HG02642 (cell line): ENCODE data around the gene FRRS1L.

Experiments
- ATAC-seq: cut with Tn5 transposase; IDR thresholded peaks from one replicate; pipeline ENCODE4 v1.9.1; 2021; ENCODE audit warnings: mild to moderate bottlenecking; ENCODE audit not compliant: unreplicated experiment, poor library complexity

Gene FRRS1L, protein sequence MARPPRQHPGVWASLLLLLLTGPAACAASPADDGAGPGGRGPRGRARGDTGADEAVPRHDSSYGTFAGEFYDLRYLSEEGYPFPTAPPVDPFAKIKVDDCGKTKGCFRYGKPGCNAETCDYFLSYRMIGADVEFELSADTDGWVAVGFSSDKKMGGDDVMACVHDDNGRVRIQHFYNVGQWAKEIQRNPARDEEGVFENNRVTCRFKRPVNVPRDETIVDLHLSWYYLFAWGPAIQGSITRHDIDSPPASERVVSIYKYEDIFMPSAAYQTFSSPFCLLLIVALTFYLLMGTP

DNA sequence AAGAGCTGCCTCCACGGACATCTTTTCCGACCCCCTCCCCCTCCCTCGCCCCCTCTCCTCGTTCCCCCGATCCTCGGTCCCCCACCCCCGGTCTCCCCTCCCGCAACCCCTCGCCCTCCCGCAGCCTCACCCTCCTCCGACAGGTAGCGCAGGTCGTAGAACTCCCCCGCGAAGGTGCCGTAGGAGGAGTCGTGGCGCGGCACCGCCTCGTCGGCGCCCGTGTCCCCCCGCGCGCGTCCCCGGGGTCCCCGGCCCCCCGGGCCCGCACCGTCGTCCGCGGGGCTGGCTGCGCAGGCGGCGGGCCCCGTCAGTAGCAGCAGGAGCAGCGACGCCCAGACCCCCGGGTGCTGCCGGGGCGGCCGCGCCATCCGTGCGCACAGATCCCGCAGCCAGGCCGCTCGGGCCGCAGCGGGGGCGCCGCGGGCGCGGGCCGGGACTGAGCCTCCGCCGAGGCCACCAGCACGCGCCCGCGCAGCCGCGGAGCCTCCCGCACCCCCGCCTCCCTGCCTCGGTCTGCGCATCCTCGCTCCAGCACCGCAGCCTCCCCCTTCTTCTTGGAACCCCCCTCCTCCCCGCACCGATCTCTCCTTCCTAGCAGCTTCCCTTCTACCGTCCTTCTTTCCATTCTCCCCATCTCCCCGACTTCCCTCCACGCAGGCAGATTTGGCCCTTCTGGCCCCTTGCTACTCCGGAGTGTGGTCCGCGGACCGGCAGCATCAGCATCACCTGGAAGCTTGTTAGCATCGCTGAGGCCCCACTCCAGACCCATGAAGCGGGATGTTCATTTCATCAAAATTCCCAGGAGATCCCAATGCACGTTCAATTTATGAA, at the start of gene FRRS1L:
FRRS1L (minus strand) TSS at position 479 of the 831 bp plus-strand sequence; CDS start at position 368, 111 bp downstream.
- no peak for ATAC-seq

DNA sequence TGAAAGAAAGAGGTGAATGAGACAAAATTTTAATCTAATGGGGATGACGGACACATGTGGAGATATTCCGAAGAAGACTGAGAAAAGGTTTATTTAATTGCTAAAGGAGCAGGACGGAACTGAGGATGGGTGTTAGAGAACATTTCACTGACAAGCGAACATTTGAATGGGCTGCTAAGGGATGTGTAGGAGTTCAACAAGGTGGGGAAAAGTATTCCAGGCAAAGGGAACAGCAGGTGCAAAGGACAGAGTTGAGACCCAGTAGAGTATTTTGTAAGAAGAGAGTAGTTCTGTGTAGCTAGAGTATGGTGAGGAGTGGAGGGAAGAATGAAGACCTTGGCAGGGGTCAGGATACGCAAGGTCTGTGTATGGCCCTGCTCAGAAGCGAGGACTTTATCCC, 47.4 kb upstream of the FRRS1L start:
- no peak for ATAC-seq

DNA sequence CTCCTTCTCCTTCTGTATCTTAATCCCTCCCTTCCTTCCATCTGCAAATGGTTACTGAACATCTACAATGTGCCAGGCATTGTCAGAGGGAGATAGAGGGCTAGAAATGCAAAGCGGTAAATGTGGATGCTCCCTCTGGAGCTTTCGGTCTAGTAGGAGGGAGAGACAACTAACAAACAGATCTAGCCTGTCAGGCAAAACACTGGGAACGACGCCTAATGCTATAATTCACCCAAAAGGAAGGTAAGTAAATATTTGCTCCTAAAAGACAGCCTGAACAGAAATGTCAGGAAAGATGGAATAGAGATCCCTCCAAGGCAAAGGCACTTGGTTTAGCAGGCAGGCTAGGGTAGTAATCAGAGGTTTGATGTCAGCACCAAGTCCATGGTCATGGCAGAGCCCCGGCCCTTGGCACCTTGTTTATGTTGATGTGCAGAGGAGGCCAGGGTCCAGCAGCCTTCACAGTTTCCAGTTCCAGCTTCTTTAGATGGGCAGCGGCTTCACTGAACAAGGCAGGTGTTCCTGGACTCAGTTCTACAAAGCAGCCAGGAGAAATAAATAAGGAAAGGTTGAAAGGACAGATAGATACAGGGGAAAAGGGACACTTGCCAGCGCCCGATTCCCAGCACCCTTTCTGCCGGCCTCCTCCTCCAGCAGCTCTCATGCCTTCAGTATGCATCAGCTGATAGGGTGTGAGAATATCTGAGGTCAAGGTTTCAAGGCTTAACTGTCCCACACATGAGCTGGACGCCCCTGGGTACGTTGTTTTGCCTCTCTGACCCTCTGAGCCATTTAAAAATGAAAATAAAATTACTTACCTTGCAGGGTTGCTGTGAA, 46.5 kb upstream of the FRRS1L start:
- no peak for ATAC-seq

DNA sequence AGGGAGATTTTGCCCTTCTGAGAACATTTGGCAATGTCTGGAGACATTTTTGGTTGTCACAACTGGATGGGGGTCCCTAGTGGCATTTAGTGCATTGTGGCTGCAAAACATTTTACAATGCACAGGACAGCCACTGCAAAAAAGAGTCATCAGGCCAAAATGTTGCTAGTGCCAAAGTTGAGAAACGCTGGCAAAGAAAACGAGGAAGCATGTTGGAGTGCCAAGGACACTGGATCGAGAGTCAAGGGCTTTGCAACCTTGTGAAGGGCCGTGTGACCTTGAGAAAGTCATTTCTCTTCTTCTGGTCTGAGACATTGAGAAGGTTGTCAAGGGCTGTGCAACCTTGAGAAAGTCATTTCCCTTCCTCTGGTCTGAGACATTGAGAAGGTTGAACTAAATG, 45.7 kb upstream of the FRRS1L start:
- ATAC-seq: no peak

DNA sequence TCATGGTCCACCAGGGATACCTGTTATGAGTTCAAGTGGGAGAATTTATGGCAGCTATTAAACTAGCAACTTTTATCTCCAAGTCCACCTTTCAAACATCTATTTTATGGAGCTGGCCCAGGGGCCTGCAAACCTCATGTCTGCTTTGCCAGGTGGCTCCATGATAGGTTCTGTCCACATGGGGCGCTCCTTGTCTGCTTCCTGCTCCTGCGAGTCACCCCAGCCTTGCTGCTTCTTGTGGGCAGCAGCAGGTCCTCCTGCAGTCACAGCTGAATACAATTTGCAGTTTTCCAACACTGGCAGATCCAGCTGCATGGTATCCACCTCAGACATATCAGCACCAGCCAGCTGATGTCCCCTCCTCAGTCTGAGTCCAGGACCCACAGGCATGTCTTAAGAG, 39.6 kb upstream of the FRRS1L start:
- ATAC-seq: no peak

DNA sequence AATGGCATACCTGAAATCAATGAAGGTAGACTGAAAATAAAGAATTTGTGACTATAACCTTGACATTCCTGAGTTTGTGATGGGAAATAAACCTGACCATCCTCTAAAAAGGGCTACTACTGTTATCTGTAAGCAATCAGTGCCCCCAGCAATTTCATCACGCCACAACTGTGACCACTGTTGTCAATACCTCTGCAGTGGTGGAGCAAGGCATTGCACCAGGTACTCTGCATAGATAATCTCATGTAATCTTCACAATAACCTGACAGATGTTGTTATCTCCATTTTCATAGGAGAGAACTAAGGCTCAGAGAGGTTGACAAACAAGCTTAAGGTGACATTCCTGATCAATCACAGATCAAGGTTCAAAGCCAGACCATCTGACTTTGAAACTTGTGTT, 38.5 kb upstream of the FRRS1L start:
- ATAC-seq: no peak

DNA sequence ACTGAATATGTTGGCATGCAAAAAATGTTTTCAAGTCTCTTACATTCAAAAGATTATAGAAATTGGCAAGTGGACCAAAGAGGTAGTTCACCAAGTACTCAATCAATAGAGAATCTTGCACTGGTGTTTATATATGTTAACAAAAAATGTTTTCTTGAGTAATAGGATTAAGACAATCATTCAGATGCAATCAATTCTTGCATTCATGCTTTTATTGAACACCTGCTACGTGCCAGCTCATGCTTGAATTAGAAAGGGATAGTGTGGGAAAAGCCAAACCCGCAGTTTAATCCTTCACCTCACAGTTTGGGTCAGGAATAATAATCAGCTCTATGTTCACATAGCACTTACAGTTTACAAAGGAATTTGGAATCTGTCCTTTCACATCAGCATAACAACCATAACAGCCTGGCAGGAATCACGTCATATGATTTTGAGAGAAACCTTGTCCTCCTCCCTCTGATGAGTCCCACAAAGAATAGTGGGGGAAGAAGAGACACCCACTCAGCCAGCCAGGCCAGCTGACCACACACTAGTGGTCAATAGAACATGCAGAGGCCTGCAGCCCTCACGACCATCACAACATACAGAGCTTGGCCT, 36.8 kb upstream of the FRRS1L start:
- ATAC-seq: no peak

DNA sequence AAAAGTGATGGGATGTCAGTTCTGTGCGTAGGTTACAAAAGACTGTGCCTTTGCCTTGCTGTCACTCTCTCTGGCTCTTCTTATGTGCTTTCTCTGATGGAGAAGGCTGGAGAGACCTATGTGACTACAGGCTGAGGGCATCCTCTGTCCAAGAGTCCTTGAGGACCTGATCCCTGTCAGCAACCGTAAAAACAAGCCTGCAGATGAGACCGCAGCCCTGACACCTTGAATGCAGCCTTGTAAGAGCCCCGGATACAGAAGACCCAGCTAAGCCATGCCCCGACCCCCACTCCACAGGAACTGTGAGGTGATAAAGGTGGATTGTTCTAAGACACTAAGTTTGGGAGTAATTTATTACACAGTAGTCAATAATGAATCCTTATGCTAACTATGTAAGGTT, 32.6 kb upstream of the FRRS1L start:
- ATAC-seq: no peak

DNA sequence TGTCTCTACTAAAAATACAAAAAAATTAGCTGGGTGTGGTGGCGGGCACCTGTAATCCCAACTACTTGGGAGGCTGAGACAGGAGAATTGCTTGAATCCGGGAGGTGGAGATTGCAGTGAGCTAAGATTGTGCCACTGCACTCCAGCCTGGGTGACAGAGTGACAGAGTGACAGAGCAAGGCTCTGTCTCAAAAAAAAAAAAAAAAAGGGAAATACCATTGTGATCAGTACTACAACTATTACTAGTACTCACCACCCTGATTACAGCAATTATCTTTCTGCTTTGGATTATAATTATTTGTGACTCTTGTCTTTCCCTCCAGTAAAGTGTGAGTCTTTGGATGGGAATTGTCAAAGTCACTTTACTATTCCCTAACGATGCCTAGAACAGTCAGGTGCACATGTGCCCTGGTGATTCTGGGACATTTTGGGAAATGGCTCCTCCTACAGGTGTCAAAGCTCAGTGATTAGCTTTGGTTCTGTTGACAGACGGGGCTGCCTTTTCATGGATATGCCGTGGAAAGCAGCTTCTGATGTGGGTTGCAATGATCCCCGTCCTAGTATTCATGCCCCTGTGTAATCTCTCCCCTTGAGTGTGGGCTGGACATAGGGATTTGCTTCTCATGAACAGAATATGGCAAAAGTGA, 31.8 kb upstream of the FRRS1L start:
- ATAC-seq: no peak

DNA sequence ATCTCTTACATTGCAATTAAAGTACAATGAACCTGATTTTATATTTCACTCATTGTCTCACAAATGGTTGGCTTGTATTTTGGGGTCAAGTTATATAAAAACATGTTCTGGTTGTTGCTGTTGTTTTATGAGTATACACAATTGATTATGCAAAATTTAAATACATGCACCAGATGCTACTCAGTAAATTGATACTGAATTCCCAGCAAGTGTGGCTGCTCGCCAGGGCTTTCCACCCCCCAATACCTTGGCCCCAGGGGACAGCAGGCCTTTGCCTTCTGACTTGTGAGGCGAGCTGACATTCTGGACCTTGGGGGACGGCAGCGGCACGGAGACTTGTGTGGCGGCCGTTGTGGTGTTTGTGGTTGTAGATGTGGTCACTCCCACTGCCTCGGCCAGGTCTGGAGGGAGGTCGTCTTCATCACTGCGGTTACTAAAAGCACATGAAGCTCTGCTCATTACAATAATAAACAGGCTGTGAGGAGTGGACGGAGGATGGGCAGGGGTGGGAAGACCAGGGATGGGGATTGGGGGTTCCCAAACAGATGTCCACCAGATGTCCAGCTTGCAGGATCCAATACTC, 27.0 kb upstream of the FRRS1L start:
- ATAC-seq: no peak

DNA sequence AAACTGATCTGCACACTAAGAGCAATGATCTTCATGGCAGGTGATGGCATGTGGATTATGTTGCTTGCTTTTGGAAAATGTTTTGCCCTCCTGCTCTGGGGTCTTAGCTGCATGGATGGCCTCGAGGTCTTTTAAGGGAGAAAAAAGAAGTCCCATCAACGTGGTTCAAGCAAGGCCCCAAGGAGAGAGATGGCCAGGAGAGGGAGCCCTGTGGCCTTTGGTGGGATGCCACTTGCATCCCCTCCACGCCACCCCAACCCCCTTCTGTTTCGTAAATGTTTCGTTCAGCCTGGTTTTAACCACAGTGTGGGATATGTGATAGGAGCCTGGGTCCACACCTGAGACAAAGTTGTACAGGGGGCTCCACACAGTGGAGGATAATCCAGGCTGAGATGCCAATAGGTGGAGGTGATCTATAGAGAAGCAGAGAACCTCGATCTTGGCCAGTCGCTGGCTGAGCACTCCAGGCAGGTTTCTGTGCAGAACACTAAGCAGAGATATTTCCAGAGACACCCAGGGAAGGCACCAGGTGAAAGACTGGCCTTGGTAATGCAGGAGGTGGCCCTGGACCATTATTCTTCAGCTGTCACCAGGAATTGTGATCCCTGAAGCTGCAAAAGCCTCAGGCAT, 25.8 kb upstream of the FRRS1L start:
- no peak for ATAC-seq

DNA sequence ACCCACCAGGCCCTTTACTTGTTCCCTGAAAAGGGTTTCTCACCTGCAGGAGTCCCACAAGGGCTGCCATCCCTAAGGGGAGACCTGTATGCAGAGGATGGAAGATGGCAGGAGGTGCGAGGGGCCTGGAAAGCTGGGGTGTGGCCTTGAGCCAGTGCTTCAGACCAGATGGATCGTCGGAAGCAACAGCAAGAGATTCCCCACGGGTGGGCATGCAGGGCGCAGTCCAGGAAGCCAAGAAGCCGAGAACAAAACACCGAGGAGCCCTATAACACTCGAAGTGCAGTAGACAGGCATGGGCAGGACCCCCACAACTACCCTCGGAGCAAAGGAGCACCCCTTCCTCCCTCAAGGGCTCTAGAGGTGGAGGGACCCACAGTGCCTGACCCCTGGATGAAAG, 24.7 kb upstream of the FRRS1L start:
- no peak for ATAC-seq

DNA sequence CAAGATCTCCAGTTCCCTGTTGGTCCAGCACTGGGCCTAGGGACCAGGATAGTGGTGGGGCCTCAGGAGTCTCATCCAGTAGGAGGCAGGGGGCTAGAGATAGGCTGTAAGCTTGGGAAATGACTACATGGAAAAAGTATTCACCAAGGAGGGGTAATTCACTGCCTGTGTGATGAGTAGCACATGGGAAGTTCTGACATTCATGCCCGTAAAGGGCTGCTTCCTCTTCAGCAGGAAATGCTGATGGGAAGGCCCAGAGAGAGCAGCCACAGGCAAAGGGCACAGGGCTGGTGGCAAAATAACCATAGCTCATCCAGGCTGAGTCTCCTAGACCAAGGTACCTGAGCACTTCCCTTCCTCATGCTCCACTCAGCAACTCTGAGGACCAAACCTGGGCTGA, 23.1 kb upstream of the FRRS1L start:
- ATAC-seq: no peak

DNA sequence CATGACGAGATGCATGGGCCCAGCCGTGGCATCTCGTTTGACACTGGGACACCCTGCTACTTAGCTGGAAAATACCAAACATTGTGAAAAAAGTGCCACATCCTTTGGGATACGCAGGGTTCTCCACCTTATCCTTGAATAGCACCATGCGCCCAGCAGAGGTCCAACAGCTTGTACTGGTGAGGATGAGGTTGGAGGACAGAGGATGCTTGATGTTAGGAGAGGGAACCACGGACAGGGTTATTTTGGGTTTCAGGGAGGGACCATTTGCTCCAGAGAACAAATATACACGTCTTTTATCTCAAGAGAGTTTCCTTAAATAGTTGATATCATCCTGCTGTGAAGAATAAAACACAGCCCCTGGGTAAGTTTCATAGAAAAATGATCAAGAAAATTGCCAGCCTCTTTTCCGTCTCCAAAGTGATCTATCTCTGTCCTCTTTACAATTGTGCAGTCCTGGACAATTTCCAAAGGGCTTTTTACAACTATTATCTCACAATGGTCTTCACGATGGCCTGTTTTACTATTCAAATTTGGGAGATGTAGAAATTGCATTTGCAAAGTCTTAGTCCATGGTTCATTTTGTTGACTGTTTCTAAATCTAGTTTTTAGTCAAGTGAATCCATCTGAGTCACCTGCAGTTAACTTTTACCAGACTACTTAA, 19.9 kb upstream of the FRRS1L start:
- ATAC-seq: no peak

DNA sequence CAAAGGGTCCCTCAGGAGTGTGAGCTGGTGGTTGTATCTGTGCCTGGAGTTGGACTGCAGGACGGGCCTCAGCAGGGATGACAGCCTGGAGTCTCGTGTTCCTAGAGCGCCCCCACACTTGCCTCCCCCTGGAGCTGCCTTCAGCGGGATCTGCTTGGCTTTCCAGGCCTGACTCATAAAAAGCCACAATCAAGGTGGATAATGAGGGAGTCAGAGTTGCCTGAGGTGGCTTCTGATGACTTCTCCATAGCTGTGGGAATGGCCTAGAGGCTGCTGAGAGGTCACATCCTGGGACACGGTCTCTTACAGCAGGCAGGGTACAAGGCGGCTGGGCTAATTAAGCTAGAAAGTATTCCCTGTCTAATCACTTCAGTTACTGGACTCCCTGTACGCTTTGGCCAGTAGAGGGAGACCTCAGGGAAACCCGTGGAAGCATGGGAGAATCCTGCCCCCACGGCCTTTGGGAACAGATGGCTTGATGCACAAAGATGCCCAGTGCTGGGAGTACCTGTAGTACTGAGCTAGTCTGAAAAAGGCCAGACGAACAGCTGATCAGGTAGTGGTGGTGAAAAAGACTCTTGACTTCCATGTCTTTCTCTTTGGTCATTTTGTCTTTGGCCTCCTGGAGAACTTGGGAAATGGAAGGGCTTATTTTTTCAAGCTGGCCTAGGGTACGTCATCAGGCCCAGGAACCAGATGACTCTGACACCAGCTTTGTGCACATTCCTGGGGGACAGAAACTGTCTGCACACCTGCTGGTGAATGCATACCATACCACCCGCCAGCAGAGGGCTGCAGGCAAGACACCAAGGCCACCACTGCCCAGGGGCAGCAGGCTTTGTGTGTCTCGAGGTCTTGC, 16.1 kb upstream of the FRRS1L start:
- peak; percentile 58 for ATAC-seq

DNA sequence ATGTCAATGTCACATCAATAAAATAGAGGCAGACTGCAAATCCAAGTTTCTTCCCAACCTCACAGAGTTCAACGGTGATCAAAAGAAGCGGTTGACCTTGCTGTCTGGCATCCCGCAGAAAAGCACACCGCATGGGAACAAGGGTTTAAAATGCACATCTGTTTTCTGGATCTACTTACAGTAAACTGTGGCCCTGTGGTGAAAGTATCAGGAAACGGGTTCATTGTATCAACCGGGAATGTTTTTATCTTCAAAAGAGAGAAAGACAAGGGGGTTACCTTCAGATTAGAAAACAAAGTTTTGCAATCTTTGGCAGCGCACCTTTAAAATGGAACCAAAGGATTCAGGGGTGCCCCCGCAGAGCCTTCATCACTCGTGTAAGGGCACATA, 15.5 kb upstream of the FRRS1L start:
- no peak for ATAC-seq

DNA sequence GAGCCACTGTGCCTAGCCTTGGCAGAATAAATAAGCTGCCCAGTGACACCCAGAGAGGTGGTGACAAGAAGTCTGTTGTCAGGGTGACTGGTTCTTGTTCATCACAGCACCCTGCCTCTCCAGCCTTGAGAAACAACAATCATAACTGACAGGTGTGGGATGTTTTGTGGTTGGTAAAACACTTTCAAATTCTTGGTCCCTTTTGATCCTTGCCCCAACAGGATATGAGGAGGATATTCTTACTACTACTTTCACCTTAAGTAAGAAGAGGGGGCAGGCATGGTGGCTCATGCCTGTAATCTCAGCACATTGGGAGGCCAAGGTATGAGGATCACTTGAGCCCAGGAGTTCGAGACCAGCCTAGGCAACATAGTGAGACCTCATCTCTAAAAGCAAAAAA, 14.2 kb upstream of the FRRS1L start:
- ATAC-seq: peak; percentile 69
